ENCODE results near the gene CREM. TPM values are rescaled to one million over a fixed set of nuclear protein-coding genes. Genes with fewer than 3 reads are reported as not detected.
A peak's percentile ranks its signal among the peaks of the same experiment; 100 is the strongest.

Gene CREM
- polyA plus RNA-seq, 1 of the 3 experiments (the other 2 are of a cell fraction) = 41.4 TPM

GRCh38 chr10:35188954-35189353, 62.3 kb downstream of the CREM start:
- no peak overlapping the region for H3K4me2 ChIP-seq
- H3K4me3 ChIP-seq (ENCODE audit: low read depth in 2 of 2, low read length in 1 of 2) = no peak overlapping the region
- no peak overlapping the region for H3K9ac ChIP-seq
- H3K4me1 ChIP-seq (ENCODE audit: control insufficient read depth in 1 of 2, insufficient read depth in 2 of 2, low read depth in 1 of 2, low read length in 1 of 2) = no peaks in the 10 kb centered on the region
- POLR2A ChIA-PET = no interaction called here
- H3F3A ChIP-seq (replicated peaks; ENCODE audit: insufficient read depth) = peaks cover 6% of the 10 kb centered on the region
- no peak overlapping the region for H3K27ac ChIP-seq (ENCODE audit: low read depth in 2 of 2, low read length in 1 of 2)
- peak overlapping the region; percentile 65; the same call in 1 of the 2 replicates for H2AFZ ChIP-seq (ENCODE audit: low read depth)
- no peaks in the 10 kb centered on the region for H3K27me3 ChIP-seq (ENCODE audit: insufficient read depth)
- no peaks in the 10 kb centered on the region for H3K36me3 ChIP-seq (replicated peaks in 1 of 2; ENCODE audit: control insufficient read depth in 1 of 2, insufficient read depth in 2 of 2, low read length in 1 of 2)
- H3K79me2 ChIP-seq (ENCODE audit: insufficient read depth) = no peaks in the 10 kb centered on the region
- DNase-seq = no peak
- CTCF ChIA-PET = interaction anchor here (0.6 to 1.6 kb wide), 2 partner anchors 13 to 62 kb away, joined by 3 read pairs; partner anchors contain the start of gene CREM
- H3K9me3 ChIP-seq = no peaks in the 10 kb centered on the region; the same call in 1 of the 2 replicates
- no peaks in the 10 kb centered on the region for H4K20me1 ChIP-seq (ENCODE audit: insufficient read depth)
- H3K9me2 ChIP-seq = no peaks in the 10 kb centered on the region
- no peak for TF ChIP-seq SIN3A (IDR thresholded peaks at IDR 0.05; ENCODE audit: borderline replicate concordance, low read depth, low read length)
- TF ChIP-seq EP300 (IDR thresholded peaks at IDR 0.05; ENCODE audit: borderline replicate concordance in 1 of 2, low read depth in 1 of 2, low read length in 1 of 2) = no peak
- no peak for TF ChIP-seq MEF2A (IDR thresholded peaks at IDR 0.05; ENCODE audit: borderline replicate concordance, low read depth)
- TF ChIP-seq ELF1 (IDR thresholded peaks at IDR 0.05) = no peak
- TF ChIP-seq TAF1 (IDR thresholded peaks at IDR 0.05; ENCODE audit: borderline replicate concordance, low read depth, low read length) = no peak
- TF ChIP-seq RFX5 (IDR thresholded peaks at IDR 0.05; ENCODE audit: low read length) = no peak
- TF ChIP-seq FOSL2 (IDR thresholded peaks at IDR 0.05; ENCODE audit: borderline replicate concordance, low read depth) = no peak
- TF ChIP-seq RCOR1 (IDR thresholded peaks at IDR 0.05; ENCODE audit: low read length) = no peak
- TF ChIP-seq NRF1 (IDR thresholded peaks at IDR 0.05; ENCODE audit: low read depth, low read length) = no peak
- TF ChIP-seq PBX3 (IDR thresholded peaks at IDR 0.05) = no peak
- TF ChIP-seq SMC3 (IDR thresholded peaks at IDR 0.05; ENCODE audit: low read depth, low read length) = no peak
- TF ChIP-seq REST (IDR thresholded peaks at IDR 0.05; ENCODE audit: low read depth, low read length) = no peak
- no peak for TF ChIP-seq IRF3 (IDR thresholded peaks at IDR 0.05; ENCODE audit: low read depth, low read length)
- TF ChIP-seq MAX (IDR thresholded peaks at IDR 0.05; ENCODE audit: low read depth) = no peak
- WGBS (ENCODE audit: low lambda C conversion rate) = 97% methylated on average over 3 of the region's 3 CpGs
